ENCODE results near the gene HRH3. TPM values are rescaled to one million over a fixed set of nuclear protein-coding genes. Genes with fewer than 3 reads are reported as not detected.

Gene HRH3
- total RNA-seq, 1 experiment from 2014 or later: not detected

DNA sequence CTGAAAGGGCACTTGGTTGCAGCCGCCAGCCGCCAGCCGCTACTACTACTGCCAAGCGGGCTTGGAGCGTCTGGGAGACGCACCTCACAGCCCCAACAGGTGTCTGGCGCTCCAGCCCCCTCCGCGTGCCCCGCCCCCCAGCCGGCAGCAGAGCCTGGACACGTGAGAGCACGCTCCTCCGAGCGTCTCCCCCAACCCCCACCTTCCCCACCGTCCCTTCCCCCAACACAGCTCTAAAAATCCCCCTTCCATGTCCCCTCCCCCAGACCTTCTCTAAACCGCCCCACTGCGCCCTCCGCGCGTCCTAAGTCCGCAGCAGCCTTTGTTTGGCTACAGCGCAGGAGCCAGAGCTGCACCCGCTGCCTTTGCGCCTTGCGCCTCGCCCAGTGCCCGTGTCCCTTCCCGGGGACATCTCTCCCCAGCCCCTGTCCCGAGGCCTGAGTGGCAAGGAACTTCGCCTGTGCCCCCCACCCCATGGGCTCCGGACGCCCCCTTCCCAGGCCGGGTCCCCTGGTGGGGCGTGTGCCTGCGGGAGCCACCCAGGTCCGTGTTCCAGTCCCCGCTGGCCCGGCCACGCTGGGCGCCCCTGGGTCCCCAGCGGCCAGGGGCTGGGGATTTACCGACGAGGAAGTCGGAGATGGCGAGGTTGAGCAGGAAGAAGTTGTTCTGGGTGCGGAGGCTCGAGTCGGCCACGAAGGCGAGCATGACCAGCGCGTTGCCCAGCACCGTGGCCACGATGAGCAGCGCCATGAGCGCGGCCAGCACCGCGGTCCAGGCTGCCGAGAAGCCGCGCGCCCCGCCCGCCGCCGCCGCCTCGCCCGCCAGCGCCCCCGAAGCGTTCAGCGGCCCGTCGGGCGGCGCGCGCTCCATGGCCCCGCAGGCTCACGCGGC lies 732 bp downstream of the HRH3 start:
- intact Hi-C loops (cut with micrococcal nuclease; ENCODE audit: unreplicated experiment): no loop called here
- CTCF ChIA-PET: no interaction called here
- H3K4me1 Mint-ChIP-seq (ENCODE audit: low read depth, unreplicated experiment): no peaks in the 10 kb centered on the region
- Histone ChIP-seq H3K4me1 (peaks cover 26% of the 10 kb centered on the region), H3K27me3 (replicated peaks; ENCODE audit: control insufficient read depth, insufficient read depth, low read length) (peaks cover 36% of the 10 kb centered on the region), H3K9me3 (no peaks in the 10 kb centered on the region), H3K4me3 (ENCODE audit: low read depth, low read length) (peak overlapping the region; percentile 29), H3K36me3 (ENCODE audit: control insufficient read depth, insufficient read depth, low read length) (no peaks in the 10 kb centered on the region)
- H3K27ac Mint-ChIP-seq (ENCODE audit: unreplicated experiment): no peak overlapping the region
- POLR2A ChIA-PET: interaction anchor here (0.7 kb wide), 1 partner anchor 93 kb away, joined by 3 read pairs; no protein-coding TSS in a partner anchor
- DNase-seq: peak in 1 of 2 experiments; percentile 59
- BruUV-seq (replicated peaks): no TSS peak
- TF ChIP-seq, protein P1, sequence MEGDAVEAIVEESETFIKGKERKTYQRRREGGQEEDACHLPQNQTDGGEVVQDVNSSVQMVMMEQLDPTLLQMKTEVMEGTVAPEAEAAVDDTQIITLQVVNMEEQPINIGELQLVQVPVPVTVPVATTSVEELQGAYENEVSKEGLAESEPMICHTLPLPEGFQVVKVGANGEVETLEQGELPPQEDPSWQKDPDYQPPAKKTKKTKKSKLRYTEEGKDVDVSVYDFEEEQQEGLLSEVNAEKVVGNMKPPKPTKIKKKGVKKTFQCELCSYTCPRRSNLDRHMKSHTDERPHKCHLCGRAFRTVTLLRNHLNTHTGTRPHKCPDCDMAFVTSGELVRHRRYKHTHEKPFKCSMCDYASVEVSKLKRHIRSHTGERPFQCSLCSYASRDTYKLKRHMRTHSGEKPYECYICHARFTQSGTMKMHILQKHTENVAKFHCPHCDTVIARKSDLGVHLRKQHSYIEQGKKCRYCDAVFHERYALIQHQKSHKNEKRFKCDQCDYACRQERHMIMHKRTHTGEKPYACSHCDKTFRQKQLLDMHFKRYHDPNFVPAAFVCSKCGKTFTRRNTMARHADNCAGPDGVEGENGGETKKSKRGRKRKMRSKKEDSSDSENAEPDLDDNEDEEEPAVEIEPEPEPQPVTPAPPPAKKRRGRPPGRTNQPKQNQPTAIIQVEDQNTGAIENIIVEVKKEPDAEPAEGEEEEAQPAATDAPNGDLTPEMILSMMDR (IDR thresholded peaks at IDR 0.05; ENCODE audit: insufficient read depth in 1 of 2, low read depth in 1 of 2, low read length in 1 of 2, severe bottlenecking in 1 of 2, unreplicated experiment in 1 of 2): no peak
- no peaks in the 10 kb centered on the region for H3K36me3 Mint-ChIP-seq (ENCODE audit: insufficient read depth, unreplicated experiment)
- peak overlapping the region; percentile 65 for H3K4me3 Mint-ChIP-seq (ENCODE audit: unreplicated experiment)
- H3K27me3 Mint-ChIP-seq (ENCODE audit: insufficient read depth, unreplicated experiment): peaks cover 57% of the 10 kb centered on the region
- H3K9me3 Mint-ChIP-seq (ENCODE audit: unreplicated experiment): no peaks in the 10 kb centered on the region

DNA sequence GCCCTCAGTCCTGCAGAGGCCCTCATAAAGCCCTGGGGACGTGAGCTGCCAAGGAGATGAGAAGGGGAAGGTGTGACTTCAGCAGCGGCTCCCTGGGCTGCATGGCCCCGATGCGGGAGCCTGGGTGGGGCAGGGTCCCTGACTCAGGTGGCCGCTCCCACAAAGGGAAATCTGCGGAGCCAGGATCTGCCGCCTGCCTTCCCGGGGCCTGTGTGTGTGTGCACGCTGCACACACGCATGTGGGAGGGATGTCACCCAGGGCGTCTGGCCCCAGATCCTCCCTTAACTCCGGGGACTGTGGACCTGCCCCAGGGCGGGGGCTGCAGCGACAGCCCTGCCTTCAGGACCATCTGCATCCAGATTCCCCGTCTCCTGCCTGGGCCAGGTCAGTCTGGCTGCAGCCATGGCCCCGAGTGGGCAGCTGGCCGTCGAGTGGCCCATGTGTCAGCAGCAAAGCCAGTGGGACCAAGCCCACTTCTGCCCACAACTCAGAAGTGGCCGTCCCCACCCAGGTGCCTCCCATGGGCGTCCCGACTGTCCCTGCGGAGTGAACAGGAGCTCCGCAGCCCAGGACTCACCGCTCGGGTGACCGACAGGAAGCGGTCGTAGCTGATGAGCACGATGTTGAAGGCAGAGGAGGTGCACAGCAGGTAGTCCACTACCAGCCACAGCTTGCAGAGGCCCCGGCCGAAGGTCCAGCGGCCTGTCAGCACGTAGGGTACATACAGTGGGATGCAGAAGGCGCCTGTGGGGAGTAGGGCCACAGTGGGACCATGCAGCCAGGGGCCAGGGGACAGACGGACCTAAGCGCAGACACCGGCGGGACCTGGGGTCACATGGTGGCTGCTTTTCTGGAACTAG lies 1.9 kb downstream of the HRH3 start:
- no TSS peak for BruUV-seq (replicated peaks)
- ChIA-PET CTCF (no interaction called here), POLR2A (interaction anchor here (0.7 kb wide), 1 partner anchor 92 kb away, joined by 3 read pairs; no protein-coding TSS in a partner anchor)
- H3K4me1 Mint-ChIP-seq (ENCODE audit: low read depth, unreplicated experiment): no peaks in the 10 kb centered on the region
- TF ChIP-seq, protein P1 (IDR thresholded peaks at IDR 0.05; ENCODE audit: insufficient read depth in 1 of 2, low read depth in 1 of 2, low read length in 1 of 2, severe bottlenecking in 1 of 2, unreplicated experiment in 1 of 2): no peak
- peaks cover 59% of the 10 kb centered on the region for H3K27me3 Mint-ChIP-seq (ENCODE audit: insufficient read depth, unreplicated experiment)
- peaks cover 26% of the 10 kb centered on the region for H3K4me1 ChIP-seq
- no peak for DNase-seq
- no peaks in the 10 kb centered on the region for H3K9me3 Mint-ChIP-seq (ENCODE audit: unreplicated experiment)
- no peak overlapping the region for H3K27ac Mint-ChIP-seq (ENCODE audit: unreplicated experiment)
- intact Hi-C loops (cut with micrococcal nuclease; ENCODE audit: unreplicated experiment): no loop called here
- no peak overlapping the region for H3K4me3 ChIP-seq (ENCODE audit: low read depth, low read length)
- H3K27me3 ChIP-seq (replicated peaks; ENCODE audit: control insufficient read depth, insufficient read depth, low read length): peaks cover 31% of the 10 kb centered on the region
- H3K4me3 Mint-ChIP-seq (ENCODE audit: unreplicated experiment): peak overlapping the region; percentile 65
- no peaks in the 10 kb centered on the region for H3K9me3 ChIP-seq
- no peaks in the 10 kb centered on the region for H3K36me3 Mint-ChIP-seq (ENCODE audit: insufficient read depth, unreplicated experiment)
- H3K36me3 ChIP-seq (ENCODE audit: control insufficient read depth, insufficient read depth, low read length): no peaks in the 10 kb centered on the region

Measured in Caco-2 (cell line).